GM19351 (cell line): ENCODE results near the gene ABCB9.
"Not testable (repeated sequence)": the region's sequence is repeated elsewhere in the genome, so short reads cannot be mapped to it uniquely, and the experiment has no call there.

Experiments used
- ATAC-seq: cut with Tn5 transposase; IDR thresholded peaks from one replicate; pipeline ENCODE4 v1.9.1; 2021; ENCODE audit warnings: mild to moderate bottlenecking, moderate library complexity; ENCODE audit not compliant: unreplicated experiment

The ABCB9 gene

DNA sequence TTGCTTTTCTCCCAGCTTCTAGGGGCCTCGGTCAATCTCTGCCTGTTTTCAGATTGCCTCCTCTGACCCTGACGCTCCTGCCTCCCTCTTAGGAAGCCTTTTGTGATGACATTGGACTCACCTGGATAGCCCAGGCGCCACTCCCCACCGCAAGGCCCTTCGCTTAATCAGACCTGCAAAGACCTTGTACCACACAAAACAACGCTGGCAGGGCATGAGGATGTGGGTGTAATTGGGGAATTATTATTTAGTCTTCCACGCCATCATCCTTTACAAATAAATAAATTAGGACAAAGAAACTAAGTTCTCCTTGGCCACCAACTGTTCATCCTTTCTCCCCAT is 62.6 kb downstream of the ABCB9 start:
- no peak for ATAC-seq

DNA sequence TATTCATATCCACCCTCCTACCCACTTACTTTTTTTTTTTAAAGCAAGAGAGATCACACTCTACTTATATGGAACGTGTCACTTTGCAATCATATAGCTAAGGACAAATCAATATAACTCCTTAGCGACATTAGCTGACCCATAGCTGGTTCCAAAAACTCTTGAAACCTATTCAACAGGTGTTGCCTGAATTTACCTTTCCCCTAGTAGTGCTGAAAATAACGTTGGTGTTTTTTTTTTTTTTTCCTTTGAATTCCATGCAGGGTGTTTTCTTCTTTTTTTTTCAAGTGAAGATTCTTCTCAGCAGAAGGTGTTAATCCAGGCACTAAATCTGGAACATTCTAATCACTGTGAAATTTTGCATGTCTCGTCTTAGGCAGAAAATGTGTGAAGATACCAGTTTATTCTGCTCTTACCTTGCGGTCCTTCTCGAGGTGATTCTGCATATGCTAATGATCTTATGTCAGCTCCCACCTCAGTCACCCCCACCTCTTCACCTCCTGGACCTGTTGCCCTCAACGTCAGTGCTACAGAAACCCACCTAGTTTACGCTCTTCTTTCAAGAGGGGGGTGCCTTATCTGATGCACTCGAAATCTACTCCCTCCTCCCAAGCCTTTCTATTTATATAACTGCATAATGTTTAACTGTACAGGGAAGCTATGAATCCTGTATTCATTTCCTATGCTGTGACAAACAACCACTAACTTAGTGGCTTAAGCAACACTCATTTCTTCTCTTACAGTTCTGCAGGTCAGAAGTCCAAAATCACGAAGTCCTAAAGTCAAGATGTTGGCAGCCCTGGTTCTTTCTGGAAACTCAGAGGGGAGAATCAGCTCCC is 63.2 kb downstream of the ABCB9 start:
- ATAC-seq, result no peak

DNA sequence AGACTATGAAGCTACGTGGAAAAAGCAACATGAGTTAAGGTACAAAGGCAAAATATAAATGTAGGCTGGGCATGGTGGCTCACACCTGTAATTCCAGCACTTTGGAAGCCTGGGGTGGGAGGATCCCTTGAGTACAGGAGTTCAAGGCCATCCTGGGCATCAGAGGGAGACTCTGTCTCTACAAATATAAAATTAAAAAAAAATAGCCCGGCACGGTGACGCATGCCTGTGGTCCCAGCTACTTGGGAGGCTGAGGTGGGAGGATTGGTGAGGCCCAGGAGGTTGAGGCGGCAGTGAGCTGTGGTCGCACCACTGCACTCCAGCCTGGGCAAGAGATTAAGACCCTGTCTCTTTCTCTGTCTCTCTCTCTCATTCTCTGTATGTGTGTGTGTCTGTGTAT is 66.4 kb downstream of the ABCB9 start:
- no peak for ATAC-seq

DNA sequence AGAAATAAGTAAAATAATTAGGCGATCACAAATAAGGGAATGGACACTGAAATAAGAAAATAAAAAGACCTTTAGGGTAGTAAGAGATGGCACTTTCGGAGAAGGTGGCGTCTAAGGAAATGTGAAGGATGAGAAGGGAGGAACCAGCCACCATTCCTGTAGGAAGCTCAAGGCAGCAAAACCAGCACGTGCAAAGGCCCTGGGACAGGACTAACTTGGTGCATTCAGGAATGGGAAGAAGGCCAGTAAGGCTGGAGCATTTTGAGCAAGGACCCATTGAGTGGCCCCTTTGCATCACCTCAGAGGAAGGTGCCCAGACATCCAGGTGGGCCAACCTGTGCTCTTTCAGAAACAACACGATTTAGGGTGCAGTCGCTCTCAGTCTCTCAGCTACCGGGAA is 69.6 kb downstream of the ABCB9 start:
- ATAC-seq, result no peak

DNA sequence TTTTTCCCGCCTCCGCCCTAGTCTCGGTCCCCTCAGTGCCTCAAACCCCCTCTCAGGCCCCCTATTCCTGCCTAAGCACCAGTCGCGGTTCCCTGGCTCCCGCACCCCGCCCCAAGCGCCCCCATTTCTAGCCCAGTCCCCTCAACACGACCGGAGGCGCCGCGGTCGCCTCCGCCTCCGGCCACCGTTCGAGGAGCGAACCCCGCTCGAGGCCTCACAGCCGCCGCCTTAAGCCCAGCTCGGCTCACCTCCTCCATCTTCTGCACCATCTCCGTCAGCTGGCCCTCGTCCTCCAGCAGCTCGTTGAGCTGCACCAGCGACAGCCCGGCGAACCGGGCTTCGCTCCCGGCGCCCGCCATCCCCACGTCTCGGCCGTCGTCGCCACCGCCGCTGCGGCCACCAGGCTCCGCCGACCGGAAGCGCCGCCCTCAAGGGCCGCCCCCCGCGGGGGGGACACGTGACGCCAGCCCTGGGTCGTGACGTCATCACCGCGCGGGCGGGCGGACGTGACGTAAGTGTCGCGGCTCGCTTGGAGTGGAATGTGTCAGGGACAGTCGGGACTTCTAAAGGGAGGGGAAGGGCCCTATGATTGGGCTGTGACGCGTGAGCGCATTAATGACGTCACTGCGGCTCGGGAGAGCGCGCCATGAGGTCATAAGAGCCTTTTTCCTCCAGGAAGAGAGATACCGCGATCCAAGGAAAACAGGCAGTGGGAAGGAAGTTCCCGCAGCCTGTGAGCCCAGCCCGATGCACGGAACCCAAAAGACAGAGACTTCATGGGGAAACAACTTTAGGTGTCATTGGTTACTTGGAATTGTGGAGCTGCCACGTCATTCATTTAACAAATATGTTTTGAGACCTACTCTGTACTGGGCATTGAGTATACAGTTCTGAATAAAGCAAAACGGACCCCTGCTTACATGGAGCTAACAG is 70.3 kb downstream of the ABCB9 start, which contains the start of gene VPS37B:
TSS of gene VPS37B (minus strand) at position 421 of the 933 bp plus-strand sequence. CDS start at position 359, 62 bp downstream.
- ATAC-seq, result peak; percentile 60

DNA sequence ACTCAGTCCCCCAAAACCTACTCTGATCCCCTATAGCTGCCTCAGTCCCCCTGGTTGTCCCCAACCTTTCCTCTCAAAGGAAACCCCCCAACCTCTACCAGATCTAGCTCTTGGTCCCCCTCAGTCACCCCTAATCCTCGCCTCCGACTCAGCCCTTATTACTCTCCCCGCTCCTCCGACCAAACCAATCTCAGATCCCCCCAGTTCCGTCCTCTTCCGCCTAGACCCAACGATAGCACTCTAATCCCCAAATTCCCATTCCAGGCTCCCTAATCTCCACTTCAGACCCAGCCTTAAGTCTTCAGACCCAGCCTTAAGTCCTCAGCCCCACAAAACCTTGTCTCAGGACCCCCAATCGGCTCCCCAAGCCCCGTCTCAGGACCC is 71.0 kb downstream of the ABCB9 start:
- ATAC-seq, result no peak

DNA sequence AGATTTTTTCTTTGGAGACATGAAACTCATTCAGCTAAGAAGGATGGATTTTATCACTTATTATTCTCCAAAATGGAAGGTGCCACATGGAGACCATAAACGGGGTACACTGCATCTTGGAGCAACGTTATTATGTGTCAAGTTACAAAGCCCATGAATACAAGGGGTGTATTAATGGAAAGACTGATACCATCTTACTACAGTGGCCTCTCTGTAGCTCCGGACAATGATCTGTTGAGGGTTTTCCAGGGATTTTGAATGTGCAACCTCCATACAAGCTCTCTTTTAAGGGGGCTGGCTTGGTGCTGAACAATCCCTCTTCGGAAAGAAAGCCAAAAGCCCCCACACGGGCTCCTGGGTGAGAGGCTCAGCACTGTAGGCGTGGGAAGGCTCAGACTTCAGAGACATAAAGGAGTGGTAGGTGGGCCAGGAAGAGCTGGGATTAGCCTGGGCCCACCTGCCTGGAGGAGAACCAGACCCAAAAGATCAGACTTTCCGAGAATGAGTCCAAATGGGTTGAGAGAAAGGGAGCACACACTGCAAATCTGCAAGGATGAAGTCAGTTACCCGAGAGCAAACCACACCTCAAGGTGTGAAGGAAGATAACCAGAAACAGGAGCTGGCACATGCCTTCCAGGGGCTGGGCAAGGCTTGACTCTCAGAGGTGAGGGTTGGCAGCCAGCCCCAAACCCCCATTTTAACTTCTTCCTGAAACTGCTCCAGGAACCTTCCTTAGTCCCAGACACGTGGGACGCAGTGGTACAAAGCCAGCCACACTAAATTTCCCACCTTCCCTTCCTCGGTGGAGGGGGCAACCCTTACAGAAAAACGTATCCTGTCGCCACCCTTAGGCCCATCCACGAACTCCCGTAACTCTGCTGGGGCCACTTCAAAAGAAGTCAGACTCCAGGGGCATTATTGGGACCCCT is 71.8 kb downstream of the ABCB9 start:
- no peak for ATAC-seq

DNA sequence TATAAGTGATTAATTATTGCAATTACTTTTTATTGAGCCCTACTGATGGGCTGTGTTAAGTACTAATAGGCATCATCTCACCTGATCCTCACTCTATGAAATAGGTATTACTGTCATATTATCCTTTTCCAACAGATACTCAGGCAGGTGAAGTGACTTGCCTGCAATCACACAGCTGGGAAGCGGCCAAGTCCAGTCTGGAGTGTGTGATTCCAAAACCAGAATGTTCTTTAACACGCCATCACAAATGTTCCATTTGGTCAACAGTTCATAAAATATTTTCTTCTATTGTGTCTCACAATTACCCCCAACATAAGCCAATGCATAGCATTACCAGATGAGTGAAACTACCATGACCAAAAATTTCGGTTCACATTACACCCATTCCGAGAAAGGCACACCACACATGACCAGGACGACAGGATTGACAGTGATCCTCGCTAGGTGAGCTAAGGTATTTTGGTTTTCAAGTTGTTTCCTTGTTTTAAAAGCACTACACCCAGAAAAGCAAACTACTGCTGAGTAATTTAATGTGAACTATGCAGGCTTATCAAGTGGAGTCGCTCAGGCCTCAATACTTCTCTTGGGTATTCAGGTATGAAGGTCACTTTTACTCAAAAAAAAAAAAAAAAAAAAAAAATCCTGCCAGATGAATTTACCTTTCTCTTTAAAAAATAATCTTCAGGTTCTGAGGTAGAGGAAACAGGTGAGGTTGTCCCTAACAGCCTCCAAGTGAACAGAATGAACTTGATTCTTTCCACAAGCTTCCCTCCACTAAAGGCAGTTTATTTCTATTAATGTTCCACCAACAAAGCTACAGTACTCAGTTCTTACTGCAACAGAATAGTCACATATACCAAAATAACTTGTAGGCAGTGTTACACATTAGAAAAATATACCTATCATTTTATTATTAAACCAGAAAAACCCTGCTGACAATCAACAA is 72.8 kb downstream of the ABCB9 start:
- no peak for ATAC-seq

DNA sequence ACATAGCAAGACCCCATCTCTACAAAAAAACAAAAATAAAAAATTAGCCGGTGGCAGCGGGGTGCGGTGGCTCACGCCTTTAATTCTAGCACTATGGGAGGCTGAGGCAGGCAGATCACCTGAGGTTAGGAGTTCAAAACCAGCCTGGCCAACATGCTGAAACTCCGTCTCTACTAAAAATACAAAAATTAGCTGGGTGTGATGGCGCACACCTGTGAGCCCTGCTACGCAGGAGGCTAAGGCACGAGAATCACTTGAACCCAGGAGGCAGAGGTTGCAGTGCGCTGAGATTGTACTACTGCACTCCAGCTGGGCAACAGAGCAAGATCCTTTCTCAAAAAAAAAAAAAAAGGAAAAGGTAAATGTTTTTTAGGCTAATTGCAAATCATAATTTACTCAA is 73.5 kb downstream of the ABCB9 start:
- not testable (repeated sequence) for ATAC-seq

DNA sequence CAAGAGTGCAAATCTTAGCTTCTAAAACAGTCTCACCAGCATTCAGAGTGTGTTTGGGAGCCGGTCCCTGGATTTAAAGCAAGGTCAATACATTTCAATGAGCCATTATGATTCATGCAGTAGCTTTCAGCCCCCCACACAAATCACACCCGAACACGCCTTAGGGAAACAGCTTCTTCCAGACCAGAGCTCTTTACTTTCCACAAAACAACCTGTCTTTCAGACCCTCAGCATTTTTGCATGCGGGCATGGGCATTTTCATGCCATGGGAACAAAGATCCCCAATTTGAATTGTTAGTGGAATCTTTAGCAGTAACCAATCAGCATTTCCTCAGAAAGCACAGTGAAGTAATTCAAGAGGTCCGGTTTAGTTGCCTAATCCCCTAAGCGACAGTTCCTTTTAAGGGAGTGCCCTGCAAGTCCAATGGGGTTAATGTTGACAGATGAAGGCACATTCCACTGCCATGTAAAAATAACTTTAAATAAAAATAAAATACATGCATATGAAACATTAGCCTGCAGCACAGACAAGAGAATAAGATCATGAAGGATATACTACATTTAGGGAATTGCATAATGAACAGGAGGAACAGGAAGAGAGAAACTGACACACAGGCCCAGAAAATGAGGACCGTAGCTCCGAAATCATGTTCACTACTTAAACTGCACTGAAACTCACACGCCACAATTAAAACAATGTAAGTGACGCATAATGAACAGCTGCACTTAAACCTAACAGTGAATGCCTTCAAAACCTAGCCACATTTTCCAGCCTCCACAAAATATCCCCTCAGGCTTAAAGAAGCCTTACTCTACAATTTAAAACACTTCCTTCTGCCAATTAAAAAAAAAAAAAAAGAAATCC is 74.4 kb downstream of the ABCB9 start:
- ATAC-seq, result no peak

DNA sequence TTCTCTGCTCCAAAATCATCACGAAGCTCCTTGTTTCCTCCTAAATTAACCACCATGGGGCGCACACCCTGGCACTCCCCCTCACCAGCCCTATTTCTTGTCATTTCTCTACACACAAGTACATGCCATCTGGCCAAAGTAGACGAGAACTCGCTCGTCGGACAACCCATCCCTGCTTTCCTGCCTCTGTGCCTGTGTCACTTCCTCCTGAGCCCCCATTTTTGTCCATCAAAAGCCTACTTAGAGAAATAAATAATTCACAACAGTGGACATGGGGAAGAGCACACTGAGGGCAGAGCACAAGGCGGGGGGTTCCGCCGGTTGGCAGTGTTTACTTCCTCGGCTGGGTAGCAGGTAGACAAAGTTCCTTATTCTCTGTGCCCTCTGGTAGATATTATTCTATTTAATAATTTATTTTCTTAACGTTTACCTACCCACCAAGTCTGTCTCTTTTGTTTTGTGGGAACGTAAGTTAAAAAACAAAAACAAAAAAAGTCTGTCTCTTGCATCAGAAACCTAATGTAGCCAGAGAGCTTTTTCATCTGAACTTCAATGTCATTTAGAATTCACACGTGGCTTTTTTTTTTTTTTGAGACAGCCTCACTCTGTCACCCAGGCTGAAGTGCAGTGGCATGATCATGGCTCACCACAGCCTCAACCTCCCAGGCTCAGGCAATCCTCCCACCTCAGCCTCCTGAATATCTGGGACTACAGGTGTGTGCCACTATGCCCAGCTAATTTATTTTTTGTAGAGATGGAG is 76.3 kb downstream of the ABCB9 start:
- ATAC-seq, result no peak

DNA sequence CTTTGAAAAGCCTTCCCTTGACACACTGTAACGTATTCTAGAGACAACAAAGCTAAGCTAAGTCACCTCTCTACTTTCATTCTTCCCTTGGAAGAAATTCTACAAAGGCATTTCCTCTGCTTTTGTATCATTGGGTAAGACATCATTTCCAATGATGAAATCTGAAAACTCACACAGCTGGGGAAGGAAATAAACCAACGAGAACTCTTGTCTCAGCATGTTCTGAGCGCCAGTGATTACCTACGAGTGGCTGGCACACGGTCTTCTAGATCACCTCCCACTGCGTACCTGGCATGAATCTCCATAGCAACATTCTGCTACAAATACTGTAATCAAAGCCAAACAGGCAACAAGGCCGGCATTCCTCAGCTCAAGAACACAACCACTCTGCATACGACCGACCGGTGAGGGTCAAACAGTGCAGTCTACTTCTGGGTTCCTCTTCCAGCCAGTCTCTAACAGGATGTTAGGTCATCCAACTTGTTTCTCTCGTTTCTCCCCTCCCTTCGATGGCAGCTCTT is 78.0 kb downstream of the ABCB9 start:
- ATAC-seq, result no peak

DNA sequence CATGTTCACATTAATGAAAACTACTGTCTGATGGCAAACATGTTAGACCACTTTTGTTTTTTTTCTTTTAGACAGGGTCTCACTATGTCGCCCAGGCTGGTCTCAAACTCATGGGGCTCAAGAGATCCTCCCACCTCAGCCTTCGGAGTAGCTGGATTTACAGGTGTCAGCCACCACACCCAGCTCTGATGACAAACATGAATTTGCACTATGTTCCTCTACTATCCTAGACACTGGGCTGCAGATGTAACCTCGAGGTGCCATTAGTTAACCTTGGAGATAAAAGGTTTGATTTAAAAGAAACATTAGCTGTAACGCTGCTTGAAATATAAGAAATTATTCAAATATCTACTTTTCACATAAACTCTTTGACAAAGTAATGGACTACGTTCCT is 78.4 kb downstream of the ABCB9 start:
- peak; percentile 25 for ATAC-seq

DNA sequence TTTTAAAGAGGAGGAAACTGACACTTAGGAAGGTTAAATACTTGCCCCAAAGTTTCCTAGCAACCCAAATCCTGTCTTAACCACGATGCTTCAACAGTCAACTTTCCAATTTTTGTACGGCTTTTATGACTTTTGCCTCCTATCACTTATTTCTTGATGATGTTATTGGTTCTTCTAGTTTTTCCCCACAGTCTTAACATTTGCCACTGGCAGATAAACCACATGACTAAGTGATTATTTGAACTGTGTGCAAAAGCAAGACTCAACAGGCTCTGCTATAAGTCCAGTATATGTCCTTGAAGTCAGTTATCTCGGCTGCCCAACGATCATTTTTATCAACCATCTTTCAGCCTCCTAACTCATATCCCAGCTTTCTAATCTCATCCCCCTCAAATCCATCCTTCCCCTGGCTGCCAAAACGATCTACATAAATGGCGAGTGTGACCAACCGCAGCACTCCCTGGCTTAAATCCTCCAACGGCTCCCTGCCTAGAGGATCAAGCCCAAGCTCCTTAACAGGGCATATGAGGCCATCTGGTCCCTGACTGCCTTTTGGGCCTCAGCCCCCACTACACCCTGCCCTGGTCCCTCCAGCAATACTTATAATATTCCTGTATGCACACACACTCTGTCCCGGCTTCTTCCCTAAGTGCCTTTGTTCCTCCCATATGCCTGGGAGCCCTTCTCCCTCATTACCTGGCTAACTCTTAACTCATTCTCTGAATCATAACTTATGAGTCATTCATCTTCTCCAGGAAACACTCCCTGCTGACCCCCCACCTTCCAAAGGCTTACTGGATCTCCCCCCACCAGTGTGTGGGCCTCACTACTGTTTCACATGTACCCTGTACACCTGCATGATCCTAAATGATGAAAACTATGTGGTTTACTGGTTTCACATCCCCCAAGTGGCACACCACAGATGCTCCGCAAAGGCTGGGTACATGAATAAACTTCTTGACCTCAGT is 79.1 kb downstream of the ABCB9 start:
- peak; percentile 70 for ATAC-seq

DNA sequence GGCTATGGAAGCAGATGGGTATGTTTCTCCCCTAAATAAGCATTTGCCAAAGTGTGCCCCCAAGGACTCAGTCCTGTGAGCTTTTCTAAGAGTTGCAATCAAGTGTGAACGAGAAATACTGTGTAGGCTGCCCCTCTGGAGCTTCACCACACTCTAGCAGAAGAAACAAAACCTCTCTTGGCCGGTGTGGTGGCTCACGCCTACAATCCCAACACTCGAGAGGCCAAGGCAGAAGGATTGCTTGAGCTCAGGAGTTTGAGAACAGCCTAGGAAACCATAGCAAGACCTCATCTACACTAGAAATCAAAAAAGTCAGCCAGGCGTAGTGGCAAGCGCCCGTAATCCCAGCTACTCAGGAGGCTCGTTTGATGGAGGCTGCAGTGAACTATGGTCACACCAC is 80.1 kb downstream of the ABCB9 start:
- no peak for ATAC-seq

DNA sequence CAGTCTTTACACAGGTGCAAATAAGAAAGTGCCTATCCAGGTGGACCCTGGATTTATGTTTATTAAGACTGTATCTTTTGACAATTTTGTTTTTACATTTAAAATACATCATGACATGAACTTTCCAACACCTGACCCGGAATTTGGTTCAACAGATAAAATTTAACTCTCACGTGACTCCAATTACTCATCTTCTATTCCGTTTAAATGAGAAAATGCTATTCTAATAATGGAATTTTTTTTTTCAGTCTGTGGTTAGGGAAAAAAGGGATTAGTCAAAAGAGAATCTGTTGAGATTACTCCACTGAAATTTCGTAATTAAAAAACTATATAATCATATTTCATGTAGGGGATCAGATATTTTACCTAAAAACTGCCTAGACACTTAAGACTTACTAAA is 81.4 kb downstream of the ABCB9 start:
- ATAC-seq, result no peak
